Stomach (tissue), 9 donors: Measurements from ENCODE around the gene TPP2. TPM values are rescaled to one million over a fixed set of nuclear protein-coding genes. Genes with fewer than 3 reads are reported as not detected.

Source experiments
- DNase-seq, 2 donors: peaks; one replicate each; pipeline versions ENCODE4 v3.0.0 to v3.0.0-alpha.2; 2013 to 2019
- H3K27ac ChIP-seq, 5 donors: fragments of 200-600 bp in 4 of 5; sonication (generic) in 4 of 5; one replicate each; pipeline ENCODE4 v1.5.1; 2013 to 2019; ENCODE audit warnings: mild to moderate bottlenecking in 1 of 5, moderate library complexity in 1 of 5
- H3K27me3 ChIP-seq, 3 donors: fragments of 200-600 bp; sonication (generic); one replicate each; pipeline ENCODE4 v1.5.1; 2017 to 2019; ENCODE audit warnings: mixed run types in 1 of 3
- H3K36me3 ChIP-seq, 4 donors: fragments of 200-600 bp; sonication (generic); 1 replicate in 3 of 4; 2 replicates in 1 of 4; pipeline ENCODE4 v1.5.1; 2016 to 2019
- H3K4me1 ChIP-seq, 4 donors: fragments of 200-600 bp; sonication (generic); one replicate each; pipeline ENCODE4 v1.5.1; 2016 to 2019
- H3K4me3 ChIP-seq, 4 donors: fragments of 200-600 bp; sonication (generic) in 3 of 4; one replicate each; pipeline ENCODE4 v1.5.1; 2016 to 2019; ENCODE audit warnings: mild to moderate bottlenecking in 1 of 4
- H3K9me3 ChIP-seq, 4 donors: fragments of 200-600 bp; sonication (generic); one replicate each; pipeline ENCODE4 v1.5.1; 2016 to 2019
- CTCF ChIP-seq, 7 experiments: fragments of 450-650 bp in 4 of 7; fragments of 200-600 bp in 3 of 7; sonication (generic) in 3 of 7; IDR thresholded peaks; one replicate each; pipeline ENCODE4 v1.5.1; 2016 to 2019; ENCODE audit warnings: antibody characterized with exemption in 7 of 7, control low read depth in 2 of 7, mild to moderate bottlenecking in 1 of 7
- EP300 ChIP-seq: sonication (generic); formaldehyde crosslinking; IDR thresholded peaks from one replicate; pipeline ENCODE4 v1.6.1; 2017; ENCODE audit warnings: antibody characterized with exemption
- POLR2A ChIP-seq, 4 donors: fragments of 450-650 bp; IDR thresholded peaks; one replicate each; pipeline ENCODE4 v1.6.1; 2016; ENCODE audit warnings: antibody characterized with exemption in 4 of 4, control low read depth in 2 of 4, mild to moderate bottlenecking in 1 of 4, moderate library complexity in 1 of 4
- POLR2AphosphoS5 ChIP-seq, 3 donors: sonication (generic); formaldehyde crosslinking; IDR thresholded peaks; one replicate each; pipeline ENCODE4 v1.6.1; 2016; ENCODE audit warnings: antibody characterized with exemption in 3 of 3
- WGBS, 5 donors: extraction: QIAGEN DNeasy Blood & Tissue Kit in 3 of 5; methylation state at CpG; one replicate each; pipeline versions ENCODE4 v1.1.5 to v1.1.7; 2013 to 2018; 5-methylcytosine and 5-hydroxymethylcytosine counted together
- intact Hi-C: fragments of 100-400 bp; cut with DNase I; formaldehyde crosslinking; loops from one replicate; pipeline ENCODE4 v1.15.1; 2023; ENCODE audit warnings: low total_unique reads
- polyA plus RNA-seq, 3 donors: library from polyadenylated mRNA; stranded (reverse); fragments of 200-250 nt; gene quantifications; one replicate each; pipeline ENCODE4 v1.2.3, GENCODE V29; 2013
- total RNA-seq, 5 donors: library from RNA; depleted of rRNA; stranded (reverse); fragments of >200 nt; gene quantifications; one replicate each; pipeline versions ENCODE4 v1.1.0 to v1.2.3, GENCODE V29; 2014 to 2016
- donor health status: healthy with polysubstance abuse.
- donor health status: Bipolar disorder and iron deficiency.
- donor health status: healthy.

TPP2 gene
- total and polyA plus RNA-seq, 8 donors = 10.1 to 103 (median 26.1) TPM

DNA sequence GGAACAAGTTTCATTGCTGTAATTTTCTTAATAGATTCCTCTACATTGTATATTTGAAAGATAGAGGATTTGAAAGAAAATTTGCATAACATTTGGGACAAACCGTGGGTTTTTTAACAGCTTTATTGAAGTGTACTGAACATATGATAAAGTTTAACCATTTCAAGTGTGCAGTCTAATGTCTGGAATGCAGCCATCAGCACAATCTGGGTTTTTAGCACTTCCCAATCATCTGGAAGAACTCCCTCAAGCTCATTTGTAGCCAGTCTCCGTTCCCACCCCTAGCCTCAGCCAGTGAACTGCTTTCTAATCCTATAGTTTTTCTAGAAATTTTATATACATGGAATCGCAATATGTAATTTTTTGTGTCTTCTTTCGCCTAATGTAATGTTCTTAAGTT lies 85.4 kb downstream of the TPP2 start:
- no peak overlapping the region for H3K27ac ChIP-seq
- whole genome bisulfite sequencing, 5 donors = 60 to 68% (median 63%) methylated on average over 4 of the region's 4 CpGs
- DNase-seq = no peak
- TF ChIP-seq POLR2A (IDR thresholded peaks at IDR 0.05) (no peak), EP300 (no peak), CTCF (IDR thresholded peaks at IDR 0.05) (no peak), POLR2AphosphoS5 (IDR thresholded peaks at IDR 0.05) (no peak)
- no peaks in the 10 kb centered on the region for H3K4me1 ChIP-seq
- H3K27me3 ChIP-seq = no peaks in the 10 kb centered on the region
- H3K9me3 ChIP-seq = no peaks in the 10 kb centered on the region
- intact Hi-C loops = no loop called here
- H3K36me3 ChIP-seq = peaks cover 5 to 32% (median 29%) of the 10 kb centered on the region in 4 donors
- H3K4me3 ChIP-seq = no peak overlapping the region

DNA sequence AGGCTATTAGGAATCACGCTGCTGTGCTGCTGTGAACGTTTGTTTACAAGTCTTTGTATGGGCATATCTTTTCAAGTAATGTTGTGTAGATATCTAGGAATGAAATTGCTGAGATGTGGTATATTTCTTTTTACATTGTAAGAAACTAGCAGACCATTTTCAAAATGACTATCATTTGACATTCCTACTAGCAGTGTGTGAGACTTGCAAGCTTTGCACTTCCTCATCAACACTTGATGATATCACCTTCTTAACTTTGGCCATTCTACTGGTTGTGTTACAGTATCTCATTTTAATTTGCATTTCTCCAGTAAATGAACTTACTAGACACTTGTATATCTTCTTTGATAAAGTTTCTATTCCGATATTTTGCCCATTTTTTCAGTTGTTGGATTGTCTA lies 85.9 kb downstream of the TPP2 start:
- Histone ChIP-seq H3K27ac (no peak overlapping the region), H3K36me3 (peaks cover 4 to 27% (median 24%) of the 10 kb centered on the region in 4 donors), H3K27me3 (no peaks in the 10 kb centered on the region), H3K4me3 (no peak overlapping the region), H3K4me1 (no peaks in the 10 kb centered on the region), H3K9me3 (no peaks in the 10 kb centered on the region)
- WGBS, 5 donors = 50 to 65% (median 61%) methylated on average over 3 of the region's 3 CpGs
- DNase-seq = no peak
- intact Hi-C loops = no loop called here
- TF ChIP-seq CTCF (IDR thresholded peaks at IDR 0.05) = no peak
- no peak for TF ChIP-seq POLR2AphosphoS5 (IDR thresholded peaks at IDR 0.05)
- no peak for TF ChIP-seq EP300
- TF ChIP-seq POLR2A (IDR thresholded peaks at IDR 0.05) = no peak

DNA sequence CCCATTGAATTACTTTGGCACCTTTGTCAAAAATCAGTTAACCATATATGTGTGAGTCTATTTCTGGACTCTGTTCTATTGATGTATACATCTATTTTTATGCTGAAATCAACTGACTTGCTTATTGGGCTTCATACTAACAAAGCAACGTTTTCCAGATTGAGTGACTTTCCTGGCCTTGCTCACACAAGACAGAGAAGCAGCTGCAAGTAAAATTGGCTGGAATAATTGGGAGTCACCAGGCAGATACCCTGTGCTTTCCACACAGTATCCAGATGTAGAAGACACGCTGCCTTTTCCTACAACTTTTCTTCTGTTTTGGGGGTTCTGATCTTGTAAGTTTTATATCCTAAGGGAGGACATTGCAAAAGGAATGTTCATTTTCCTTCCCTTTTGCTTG lies 86.9 kb downstream of the TPP2 start:
- intact Hi-C loops = no loop called here
- no peak for DNase-seq
- TF ChIP-seq EP300 (no peak), POLR2AphosphoS5 (IDR thresholded peaks at IDR 0.05) (no peak), POLR2A (IDR thresholded peaks at IDR 0.05) (no peak), CTCF (IDR thresholded peaks at IDR 0.05) (no peak)
- Histone ChIP-seq H3K4me3 (no peak overlapping the region), H3K9me3 (no peaks in the 10 kb centered on the region), H3K4me1 (no peaks in the 10 kb centered on the region), H3K27ac (no peak overlapping the region), H3K36me3 (peaks cover 4 to 18% (median 15%) of the 10 kb centered on the region in 4 donors), H3K27me3 (peaks cover 0 to under 1% (median 0%) of the 10 kb centered on the region in 3 donors)
- 66 to 75% (median 69%) methylated on average over 2 of the region's 2 CpGs for WGBS, 5 donors

DNA sequence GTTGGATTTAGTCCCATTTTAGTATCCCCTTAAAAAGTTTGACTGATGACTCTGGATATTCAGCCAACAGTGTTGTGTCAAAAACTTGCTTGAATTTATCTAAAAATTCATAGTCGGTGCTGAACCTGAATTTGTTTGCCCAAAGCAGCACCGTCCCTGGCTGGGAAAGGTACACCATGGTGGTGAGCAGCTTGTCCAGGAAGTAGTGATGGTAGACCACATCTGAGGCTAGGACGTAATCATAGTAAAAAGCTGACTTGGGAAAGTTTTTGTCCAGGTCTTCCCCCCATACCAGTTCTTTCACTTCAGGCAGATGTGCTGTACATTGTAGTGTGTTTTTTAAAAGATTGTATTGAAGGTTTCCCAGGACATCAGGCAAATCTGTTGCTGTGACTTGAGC lies 89.2 kb downstream of the TPP2 start:
- WGBS, 5 donors = 66 to 75% (median 74%) methylated on average over 3 of the region's 3 CpGs

More for the DNA sequence above, 89.2 kb downstream of the TPP2 start:
- intact Hi-C loops = no loop called here
- H3K27ac ChIP-seq = no peak overlapping the region
- H3K4me3 ChIP-seq = no peak overlapping the region
- no peak for DNase-seq
- H3K36me3 ChIP-seq = no peaks in the 10 kb centered on the region
- no peaks in the 10 kb centered on the region for H3K9me3 ChIP-seq
- H3K4me1 ChIP-seq = no peaks in the 10 kb centered on the region
- TF ChIP-seq CTCF (IDR thresholded peaks at IDR 0.05) = no peak
- no peak for TF ChIP-seq POLR2A (IDR thresholded peaks at IDR 0.05)
- peaks cover 0 to 21% (median 0%) of the 10 kb centered on the region in 3 donors for H3K27me3 ChIP-seq
